IMR-90 (cell line): Measurements from ENCODE around the gene SETD3.

Source experiments
- BHLHE40 ChIP-seq: fragments of 150-350 bp; IDR thresholded peaks from 2 replicates; pipeline ENCODE4 v1.6.1; 2016; ENCODE audit warnings: mild to moderate bottlenecking, low read depth, low read length
- CEBPB ChIP-seq: IDR thresholded peaks from 2 replicates; pipeline ENCODE4 v1.6.1; 2012; ENCODE audit warnings: low read depth, low read length, improper control_type of control experiment
- CHD1 ChIP-seq: IDR thresholded peaks from 2 replicates; pipeline ENCODE4 v1.6.1; 2012; ENCODE audit warnings: low read depth, low read length, improper control_type of control experiment
- CTCF ChIP-seq: conservative IDR thresholded peaks from 2 replicates; pipeline ENCODE4 v1.5.1; 2012; ENCODE audit warnings: mild to moderate bottlenecking, low read depth, low read length, improper control_type of control experiment
- FOS ChIP-seq: fragments of 150-350 bp; IDR thresholded peaks from 2 replicates; pipeline ENCODE4 v1.6.1; 2016; ENCODE audit warnings: low read depth, low read length
- MAZ ChIP-seq: IDR thresholded peaks from 2 replicates; pipeline ENCODE4 v1.6.1; 2012; ENCODE audit warnings: low read depth, mild to moderate bottlenecking, low read length, improper control_type of control experiment, moderate library complexity, borderline replicate concordance
- MXI1 ChIP-seq: IDR thresholded peaks from 2 replicates; pipeline ENCODE4 v1.6.1; 2012; ENCODE audit warnings: low read depth, mild to moderate bottlenecking, low read length, moderate library complexity, borderline replicate concordance
- POLR2A ChIP-seq: IDR thresholded peaks from 2 replicates; pipeline ENCODE4 v1.6.1; 2012; ENCODE audit warnings: mild to moderate bottlenecking, low read depth, low read length
- RAD21 ChIP-seq: IDR thresholded peaks from 2 replicates; pipeline ENCODE4 v1.6.1; 2012; ENCODE audit warnings: low read length, improper control_type of control experiment
- RFX5 ChIP-seq: IDR thresholded peaks from 2 replicates; pipeline ENCODE4 v1.8.0; 2012; ENCODE audit warnings: low read depth, mild to moderate bottlenecking, low read length, moderate library complexity
- SMC3 ChIP-seq: fragments of 150-350 bp; IDR thresholded peaks from 2 replicates; pipeline ENCODE4 v1.6.1; 2016; ENCODE audit warnings: low read depth, mild to moderate bottlenecking, antibody characterized with exemption, low read length, moderate library complexity

- no peak for TF ChIP-seq CHD1
- no peak for TF ChIP-seq CTCF
- TF ChIP-seq FOS = no peak
- no peak for TF ChIP-seq MAZ
- TF ChIP-seq RFX5 = no peak
- no peak for TF ChIP-seq BHLHE40
- TF ChIP-seq RAD21 = no peak
- TF ChIP-seq MXI1 = no peak
- no peak for TF ChIP-seq POLR2A
- no peak for TF ChIP-seq CEBPB
- TF ChIP-seq SMC3 = no peak
Observed at GRCh38 chr14:99510556-99511139, 30.0 kb upstream of the SETD3 start.
